HepG2 (cell line): ENCODE measurements around the gene PIM1. TPM values are rescaled to one million over a fixed set of nuclear protein-coding genes. Genes with fewer than 3 reads are reported as not detected.

ENCODE experiments used
- CBX2 ChIP-seq, 2 experiments: fragments of 200-600 bp in 1 of 2; sonication (generic); formaldehyde crosslinking in 1 of 2; IDR thresholded peaks; 2 replicates each; pipeline versions ENCODE4 v1.7.0 to v1.8.1; 2018 to 2022; ENCODE audit warnings: low read depth in 2 of 2, low read length in 1 of 2, mild to moderate bottlenecking in 1 of 2, missing genetic modification reagents in 1 of 2
- CCAR2 ChIP-seq: fragments of 200-400 bp; formaldehyde crosslinking; optimal IDR thresholded peaks from 2 replicates; pipeline ENCODE3; 2018; ENCODE audit warnings: low read depth, mild to moderate bottlenecking, low read length, moderate library complexity
- HNF4A ChIP-seq: sonication (generic); formaldehyde crosslinking; IDR thresholded peaks from 2 replicates; pipeline ENCODE4 v1.4.0; 2020; ENCODE audit warnings: missing genetic modification reagents
- HOXA3 ChIP-seq: sonication (generic); formaldehyde crosslinking; IDR thresholded peaks from 2 replicates; pipeline ENCODE4 v1.5.0; 2020; ENCODE audit warnings: missing genetic modification reagents
- MTF1 ChIP-seq: sonication (generic); formaldehyde crosslinking; IDR thresholded peaks from 2 replicates; pipeline ENCODE4 v1.5.0; 2020; ENCODE audit warnings: missing genetic modification reagents
- TBL1XR1 ChIP-seq: fragments of 150-350 bp; IDR thresholded peaks from 2 replicates; pipeline ENCODE4 v1.6.1; 2014; ENCODE audit warnings: borderline replicate concordance, low read length; ENCODE audit not compliant: partially characterized antibody
- polyA plus RNA-seq, 8 experiments: library from polyadenylated mRNA; depleted of rRNA in 3 of 8; stranded (reverse) in 7 of 8; unstranded in 1 of 8; fragments of >200 nt; fragmentation: Illumina TruSeq in 4 of 8; extraction: Trizol in 4 of 8; gene quantifications; 2 replicates each; pipeline versions ENCODE4 v1.2.1 to v1.2.3, GENCODE V29; 2011 to 2016; ENCODE audit warnings: low read depth in 4 of 8, missing spikeins in 1 of 8, mixed read lengths in 1 of 8; ENCODE audit not compliant: insufficient read depth in 1 of 8
- total RNA-seq, 5 experiments: library from RNA; depleted of rRNA; stranded (reverse); fragments of >200 nt; fragmentation: Illumina TruSeq; extraction: Trizol; gene quantifications; 2 replicates each; pipeline ENCODE4 v1.2.3, GENCODE V29; 2016; ENCODE audit warnings: low read depth in 1 of 5
- TF ChIP-seq, protein P1 (sequence below), 2 experiments: sonication (generic) in 1 of 2; formaldehyde crosslinking in 1 of 2; IDR thresholded peaks; 2 replicates each; pipeline versions ENCODE4 v1.6.1 to v1.9.0; 2014 to 2022; ENCODE audit warnings: antibody characterized with exemption in 1 of 2, borderline replicate concordance in 1 of 2, inconsistent platforms in 1 of 2, low read depth in 1 of 2, missing genetic modification reagents in 1 of 2
- TF ChIP-seq, protein P2 (sequence below): sonication (generic); formaldehyde crosslinking; conservative IDR thresholded peaks from 2 replicates; pipeline ENCODE4 v1.4.0; 2020; ENCODE audit warnings: missing genetic modification reagents
- TF ChIP-seq, protein P3 (sequence below): sonication (generic); formaldehyde crosslinking; IDR thresholded peaks from 2 replicates; pipeline ENCODE4 v1.4.0; 2020; ENCODE audit warnings: mild to moderate bottlenecking, missing genetic modification reagents
- TF ChIP-seq, protein P4 (sequence below): sonication (generic); formaldehyde crosslinking; IDR thresholded peaks from 2 replicates; pipeline ENCODE4 v1.4.0; 2020; ENCODE audit warnings: missing genetic modification reagents
- TF ChIP-seq, protein P5 (sequence below): sonication (generic); formaldehyde crosslinking; IDR thresholded peaks from 2 replicates; pipeline ENCODE4 v1.5.1; 2020; ENCODE audit warnings: missing genetic modification reagents, mild to moderate bottlenecking, borderline replicate concordance

Gene PIM1
- total and polyA plus RNA-seq, 2 of the 13 experiments (the other 11 are each of a cell fraction or from before 2014, with no cell fraction given), result 29.4 to 117 TPM

DNA sequence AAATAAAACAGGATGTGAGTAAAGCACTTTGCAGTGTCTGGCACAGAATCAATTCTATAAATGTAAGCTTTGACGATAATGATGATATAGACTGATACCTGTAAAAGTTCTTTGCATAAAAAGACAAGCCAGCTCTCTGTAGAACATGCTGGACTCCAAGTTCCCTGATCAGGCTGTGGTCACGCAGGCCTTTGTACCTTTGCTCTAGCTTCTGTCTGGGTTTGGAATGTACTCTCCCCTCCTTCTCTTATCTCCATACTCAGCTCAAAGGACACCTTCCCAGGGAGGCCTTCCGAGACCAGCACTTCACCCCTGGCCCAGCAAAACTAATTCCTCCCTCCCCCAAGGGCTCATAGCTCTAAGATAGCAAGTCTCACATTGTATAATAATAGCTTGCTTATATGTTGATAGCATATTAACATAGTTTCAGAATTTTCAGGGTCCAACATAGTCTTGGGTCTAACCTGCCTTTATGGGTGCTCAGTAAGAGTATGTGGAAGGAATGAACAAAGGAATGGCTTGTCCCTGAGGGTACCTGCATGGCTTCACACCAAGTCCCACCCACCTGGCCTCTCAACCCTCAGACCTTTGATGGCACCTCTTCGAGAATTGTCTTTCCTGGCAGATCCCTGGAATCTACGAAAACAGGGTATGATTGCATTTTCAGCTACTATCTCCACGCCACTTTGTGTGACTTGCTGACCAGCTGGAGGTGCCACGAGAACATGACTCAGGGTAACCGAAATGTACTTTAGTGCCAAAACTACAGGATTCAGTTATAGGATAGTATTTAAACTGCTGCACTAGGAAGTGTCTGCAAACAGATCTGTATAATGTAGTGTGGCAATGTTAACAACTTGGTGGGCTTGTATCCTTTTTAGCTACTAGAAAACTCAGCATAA, 41.7 kb upstream of the PIM1 start (continued):
- TF ChIP-seq, protein P1, sequence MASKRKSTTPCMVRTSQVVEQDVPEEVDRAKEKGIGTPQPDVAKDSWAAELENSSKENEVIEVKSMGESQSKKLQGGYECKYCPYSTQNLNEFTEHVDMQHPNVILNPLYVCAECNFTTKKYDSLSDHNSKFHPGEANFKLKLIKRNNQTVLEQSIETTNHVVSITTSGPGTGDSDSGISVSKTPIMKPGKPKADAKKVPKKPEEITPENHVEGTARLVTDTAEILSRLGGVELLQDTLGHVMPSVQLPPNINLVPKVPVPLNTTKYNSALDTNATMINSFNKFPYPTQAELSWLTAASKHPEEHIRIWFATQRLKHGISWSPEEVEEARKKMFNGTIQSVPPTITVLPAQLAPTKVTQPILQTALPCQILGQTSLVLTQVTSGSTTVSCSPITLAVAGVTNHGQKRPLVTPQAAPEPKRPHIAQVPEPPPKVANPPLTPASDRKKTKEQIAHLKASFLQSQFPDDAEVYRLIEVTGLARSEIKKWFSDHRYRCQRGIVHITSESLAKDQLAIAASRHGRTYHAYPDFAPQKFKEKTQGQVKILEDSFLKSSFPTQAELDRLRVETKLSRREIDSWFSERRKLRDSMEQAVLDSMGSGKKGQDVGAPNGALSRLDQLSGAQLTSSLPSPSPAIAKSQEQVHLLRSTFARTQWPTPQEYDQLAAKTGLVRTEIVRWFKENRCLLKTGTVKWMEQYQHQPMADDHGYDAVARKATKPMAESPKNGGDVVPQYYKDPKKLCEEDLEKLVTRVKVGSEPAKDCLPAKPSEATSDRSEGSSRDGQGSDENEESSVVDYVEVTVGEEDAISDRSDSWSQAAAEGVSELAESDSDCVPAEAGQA (IDR thresholded peaks at IDR 0.05; ENCODE audit: low read depth), result no peak
- TF ChIP-seq, protein P1 (CRISPR knock-in tag; IDR thresholded peaks at IDR 0.05; ENCODE audit: borderline replicate concordance), result no peak; the same call in 1 of the 2 replicates
- TF ChIP-seq HNF4A (CRISPR knock-in tag) (peak; percentile 99), HOXA3 (CRISPR knock-in tag) (peak; percentile 82), MTF1 (CRISPR knock-in tag) (no peak), CCAR2 (no peak), CBX2 (IDR thresholded peaks at IDR 0.05; ENCODE audit: low read depth, low read length) (no peak), CBX2 (CRISPR knock-in tag; IDR thresholded peaks at IDR 0.05; ENCODE audit: low read depth) (0 out of 2 replicates have a peak, but pooled peaks have one; percentile 45), TBL1XR1 (peak; percentile 62)
- TF ChIP-seq, protein P2, sequence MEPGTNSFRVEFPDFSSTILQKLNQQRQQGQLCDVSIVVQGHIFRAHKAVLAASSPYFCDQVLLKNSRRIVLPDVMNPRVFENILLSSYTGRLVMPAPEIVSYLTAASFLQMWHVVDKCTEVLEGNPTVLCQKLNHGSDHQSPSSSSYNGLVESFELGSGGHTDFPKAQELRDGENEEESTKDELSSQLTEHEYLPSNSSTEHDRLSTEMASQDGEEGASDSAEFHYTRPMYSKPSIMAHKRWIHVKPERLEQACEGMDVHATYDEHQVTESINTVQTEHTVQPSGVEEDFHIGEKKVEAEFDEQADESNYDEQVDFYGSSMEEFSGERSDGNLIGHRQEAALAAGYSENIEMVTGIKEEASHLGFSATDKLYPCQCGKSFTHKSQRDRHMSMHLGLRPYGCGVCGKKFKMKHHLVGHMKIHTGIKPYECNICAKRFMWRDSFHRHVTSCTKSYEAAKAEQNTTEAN (CRISPR knock-in tag), result peak; percentile 52; the same call in 1 of the 2 replicates
- TF ChIP-seq, protein P3, sequence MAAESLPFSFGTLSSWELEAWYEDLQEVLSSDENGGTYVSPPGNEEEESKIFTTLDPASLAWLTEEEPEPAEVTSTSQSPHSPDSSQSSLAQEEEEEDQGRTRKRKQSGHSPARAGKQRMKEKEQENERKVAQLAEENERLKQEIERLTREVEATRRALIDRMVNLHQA, result peak; percentile 88; the same call in 1 of the 2 replicates
- TF ChIP-seq, protein P4, sequence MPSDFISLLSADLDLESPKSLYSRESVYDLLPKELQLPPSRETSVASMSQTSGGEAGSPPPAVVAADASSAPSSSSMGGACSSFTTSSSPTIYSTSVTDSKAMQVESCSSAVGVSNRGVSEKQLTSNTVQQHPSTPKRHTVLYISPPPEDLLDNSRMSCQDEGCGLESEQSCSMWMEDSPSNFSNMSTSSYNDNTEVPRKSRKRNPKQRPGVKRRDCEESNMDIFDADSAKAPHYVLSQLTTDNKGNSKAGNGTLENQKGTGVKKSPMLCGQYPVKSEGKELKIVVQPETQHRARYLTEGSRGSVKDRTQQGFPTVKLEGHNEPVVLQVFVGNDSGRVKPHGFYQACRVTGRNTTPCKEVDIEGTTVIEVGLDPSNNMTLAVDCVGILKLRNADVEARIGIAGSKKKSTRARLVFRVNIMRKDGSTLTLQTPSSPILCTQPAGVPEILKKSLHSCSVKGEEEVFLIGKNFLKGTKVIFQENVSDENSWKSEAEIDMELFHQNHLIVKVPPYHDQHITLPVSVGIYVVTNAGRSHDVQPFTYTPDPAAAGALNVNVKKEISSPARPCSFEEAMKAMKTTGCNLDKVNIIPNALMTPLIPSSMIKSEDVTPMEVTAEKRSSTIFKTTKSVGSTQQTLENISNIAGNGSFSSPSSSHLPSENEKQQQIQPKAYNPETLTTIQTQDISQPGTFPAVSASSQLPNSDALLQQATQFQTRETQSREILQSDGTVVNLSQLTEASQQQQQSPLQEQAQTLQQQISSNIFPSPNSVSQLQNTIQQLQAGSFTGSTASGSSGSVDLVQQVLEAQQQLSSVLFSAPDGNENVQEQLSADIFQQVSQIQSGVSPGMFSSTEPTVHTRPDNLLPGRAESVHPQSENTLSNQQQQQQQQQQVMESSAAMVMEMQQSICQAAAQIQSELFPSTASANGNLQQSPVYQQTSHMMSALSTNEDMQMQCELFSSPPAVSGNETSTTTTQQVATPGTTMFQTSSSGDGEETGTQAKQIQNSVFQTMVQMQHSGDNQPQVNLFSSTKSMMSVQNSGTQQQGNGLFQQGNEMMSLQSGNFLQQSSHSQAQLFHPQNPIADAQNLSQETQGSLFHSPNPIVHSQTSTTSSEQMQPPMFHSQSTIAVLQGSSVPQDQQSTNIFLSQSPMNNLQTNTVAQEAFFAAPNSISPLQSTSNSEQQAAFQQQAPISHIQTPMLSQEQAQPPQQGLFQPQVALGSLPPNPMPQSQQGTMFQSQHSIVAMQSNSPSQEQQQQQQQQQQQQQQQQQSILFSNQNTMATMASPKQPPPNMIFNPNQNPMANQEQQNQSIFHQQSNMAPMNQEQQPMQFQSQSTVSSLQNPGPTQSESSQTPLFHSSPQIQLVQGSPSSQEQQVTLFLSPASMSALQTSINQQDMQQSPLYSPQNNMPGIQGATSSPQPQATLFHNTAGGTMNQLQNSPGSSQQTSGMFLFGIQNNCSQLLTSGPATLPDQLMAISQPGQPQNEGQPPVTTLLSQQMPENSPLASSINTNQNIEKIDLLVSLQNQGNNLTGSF (CRISPR knock-in tag), result no peak
- TF ChIP-seq, protein P5, sequence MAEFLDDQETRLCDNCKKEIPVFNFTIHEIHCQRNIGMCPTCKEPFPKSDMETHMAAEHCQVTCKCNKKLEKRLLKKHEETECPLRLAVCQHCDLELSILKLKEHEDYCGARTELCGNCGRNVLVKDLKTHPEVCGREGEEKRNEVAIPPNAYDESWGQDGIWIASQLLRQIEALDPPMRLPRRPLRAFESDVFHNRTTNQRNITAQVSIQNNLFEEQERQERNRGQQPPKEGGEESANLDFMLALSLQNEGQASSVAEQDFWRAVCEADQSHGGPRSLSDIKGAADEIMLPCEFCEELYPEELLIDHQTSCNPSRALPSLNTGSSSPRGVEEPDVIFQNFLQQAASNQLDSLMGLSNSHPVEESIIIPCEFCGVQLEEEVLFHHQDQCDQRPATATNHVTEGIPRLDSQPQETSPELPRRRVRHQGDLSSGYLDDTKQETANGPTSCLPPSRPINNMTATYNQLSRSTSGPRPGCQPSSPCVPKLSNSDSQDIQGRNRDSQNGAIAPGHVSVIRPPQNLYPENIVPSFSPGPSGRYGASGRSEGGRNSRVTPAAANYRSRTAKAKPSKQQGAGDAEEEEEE (CRISPR knock-in tag), result peak; percentile 40; the same call in 1 of the 2 replicates
